ENCODE results near the gene NFIA. TPM values are rescaled to one million over a fixed set of nuclear protein-coding genes. Genes with fewer than 3 reads are reported as not detected.

NFIA gene
- 10.9 and 34.8 TPM in 2 replicates for total RNA-seq

DNA sequence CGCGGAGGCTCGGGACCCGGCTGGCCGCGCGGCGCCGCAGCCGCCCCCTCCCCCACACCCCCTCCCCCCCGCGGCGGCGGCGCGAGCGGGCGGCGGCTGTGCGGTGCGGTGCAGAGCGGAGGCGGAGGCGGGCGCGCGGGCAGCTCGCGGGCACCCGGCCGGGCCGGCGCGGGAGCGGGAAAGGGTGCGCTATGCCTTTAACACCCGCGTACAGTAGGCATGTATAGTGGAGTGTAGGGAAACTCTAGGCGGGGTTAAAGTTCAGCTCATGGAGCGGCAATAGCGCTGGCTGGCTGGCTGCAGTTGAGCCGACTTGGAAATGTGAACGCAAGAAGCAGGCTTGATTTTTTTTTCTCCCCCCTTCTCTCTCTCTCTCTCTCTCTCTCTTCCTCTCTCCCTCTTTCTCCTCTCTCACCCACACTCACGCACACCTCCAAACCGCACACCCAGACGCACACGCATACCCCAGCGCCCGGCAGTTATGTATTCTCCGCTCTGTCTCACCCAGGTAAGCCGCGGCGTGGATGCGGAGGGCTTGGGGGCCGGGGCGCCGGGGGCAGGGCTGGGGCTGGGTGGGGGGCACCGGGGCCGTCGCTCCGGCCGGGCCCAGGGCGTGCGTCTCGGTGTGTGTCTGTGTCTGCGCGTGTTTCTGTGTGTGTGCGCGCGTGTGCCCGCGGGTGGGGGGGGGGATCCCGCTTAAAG is at the start of gene NFIA:
Gene NFIA, plus strand, starts transcription at position 251 of the 702 bp plus-strand sequence.

